Astrocyte of the cerebellum (primary cell): ENCODE results near the gene ARHGEF26.
"Not testable (repeated sequence)": the region's sequence is repeated elsewhere in the genome, so short reads cannot be mapped to it uniquely, and the experiment has no call there.

Source experiments
- DNase-seq: peaks from one replicate; pipeline ENCODE4 v3.0.0-alpha.2; 2011; ENCODE audit warnings: low read depth
- H3K4me3 ChIP-seq: 2 replicates; pipeline ENCODE4 v1.5.1; 2011; ENCODE audit warnings: mild to moderate bottlenecking, low read depth, low read length, moderate library complexity
- in situ Hi-C: cut with HindIII; loops from 2 replicates; pipeline ENCODE4 v1.10.0; 2017; ENCODE audit warnings: low sequenced_read_pairs
- TF ChIP-seq, protein P1 (sequence below): IDR thresholded peaks from 2 replicates; pipeline ENCODE4 v1.5.1; 2012; ENCODE audit warnings: low read length, low read depth, moderate library complexity, mild to moderate bottlenecking; ENCODE audit errors: missing control alignments

The ARHGEF26 gene

GRCh38 chr3:154086286-154086685 is 34.9 kb upstream of the ARHGEF26 start:
- in situ Hi-C loops = loop anchor here (25.0 kb wide), 1 partner anchor 176 kb away; no protein-coding TSS in a partner anchor
- TF ChIP-seq, protein P1, sequence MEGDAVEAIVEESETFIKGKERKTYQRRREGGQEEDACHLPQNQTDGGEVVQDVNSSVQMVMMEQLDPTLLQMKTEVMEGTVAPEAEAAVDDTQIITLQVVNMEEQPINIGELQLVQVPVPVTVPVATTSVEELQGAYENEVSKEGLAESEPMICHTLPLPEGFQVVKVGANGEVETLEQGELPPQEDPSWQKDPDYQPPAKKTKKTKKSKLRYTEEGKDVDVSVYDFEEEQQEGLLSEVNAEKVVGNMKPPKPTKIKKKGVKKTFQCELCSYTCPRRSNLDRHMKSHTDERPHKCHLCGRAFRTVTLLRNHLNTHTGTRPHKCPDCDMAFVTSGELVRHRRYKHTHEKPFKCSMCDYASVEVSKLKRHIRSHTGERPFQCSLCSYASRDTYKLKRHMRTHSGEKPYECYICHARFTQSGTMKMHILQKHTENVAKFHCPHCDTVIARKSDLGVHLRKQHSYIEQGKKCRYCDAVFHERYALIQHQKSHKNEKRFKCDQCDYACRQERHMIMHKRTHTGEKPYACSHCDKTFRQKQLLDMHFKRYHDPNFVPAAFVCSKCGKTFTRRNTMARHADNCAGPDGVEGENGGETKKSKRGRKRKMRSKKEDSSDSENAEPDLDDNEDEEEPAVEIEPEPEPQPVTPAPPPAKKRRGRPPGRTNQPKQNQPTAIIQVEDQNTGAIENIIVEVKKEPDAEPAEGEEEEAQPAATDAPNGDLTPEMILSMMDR = no peak
- no peak for DNase-seq
- H3K4me3 ChIP-seq = no peak overlapping the region

GRCh38 chr3:154087756-154088480 is 33.3 kb upstream of the ARHGEF26 start:
- in situ Hi-C loops = loop anchor here (25.0 kb wide), 1 partner anchor 174 kb away; no protein-coding TSS in a partner anchor
- not testable (repeated sequence) for DNase-seq, H3K4me3 ChIP-seq

- TF ChIP-seq, protein P1 = no peak
- DNase-seq = no peak
- H3K4me3 ChIP-seq = no peak overlapping the region
- in situ Hi-C loops = loop anchor here (25.0 kb wide), 1 partner anchor 173 kb away; no protein-coding TSS in a partner anchor
Measured at GRCh38 chr3:154089421-154090420, 31.5 kb upstream of the ARHGEF26 start.

GRCh38 chr3:154094051-154094450 is 27.1 kb upstream of the ARHGEF26 start:
- no peak overlapping the region for H3K4me3 ChIP-seq
- DNase-seq = no peak
- TF ChIP-seq, protein P1 = no peak
- in situ Hi-C loops = loop anchor here (25.0 kb wide), 1 partner anchor 168 kb away; no protein-coding TSS in a partner anchor

- in situ Hi-C loops = loop anchor here (25.0 kb wide), 1 partner anchor 166 kb away; no protein-coding TSS in a partner anchor
- H3K4me3 ChIP-seq = no peak overlapping the region
- TF ChIP-seq, protein P1 = peak; percentile 44
- peak; percentile 24 for DNase-seq
Measured at GRCh38 chr3:154095832-154096421, 25.3 kb upstream of the ARHGEF26 start.

DNA sequence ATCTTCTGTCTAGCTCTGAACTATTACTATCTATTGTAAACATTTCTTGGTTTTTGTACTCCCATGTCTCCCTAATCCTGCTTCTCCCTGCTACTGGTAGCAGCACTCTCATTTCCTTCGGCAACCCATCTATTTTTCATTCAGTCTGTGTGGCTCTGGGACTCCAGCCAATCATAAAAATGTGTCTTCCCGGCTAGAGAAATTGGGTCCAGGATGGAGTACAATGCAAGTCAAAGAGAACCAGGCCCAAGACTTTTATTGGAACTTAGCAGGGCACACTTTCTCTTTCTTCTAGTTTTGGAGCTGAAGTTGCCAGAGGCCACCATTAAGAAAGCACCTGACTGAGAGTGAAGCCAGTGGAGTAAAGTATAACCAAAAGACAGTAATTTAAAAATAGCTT is 22.8 kb upstream of the ARHGEF26 start:
- TF ChIP-seq, protein P1 = no peak
- no peak for DNase-seq
- H3K4me3 ChIP-seq = no peak overlapping the region
- in situ Hi-C loops = loop anchor here (25.0 kb wide), 1 partner anchor 164 kb away; no protein-coding TSS in a partner anchor
